ENCODE measurements around the gene TUBG2.

TUBG2 gene

GRCh38 chr17:42691021-42691545 is 32.0 kb downstream of the TUBG2 start:
- DNase-seq (ENCODE audit: low read depth, low spot score) = no peak
- TF ChIP-seq, protein P1, sequence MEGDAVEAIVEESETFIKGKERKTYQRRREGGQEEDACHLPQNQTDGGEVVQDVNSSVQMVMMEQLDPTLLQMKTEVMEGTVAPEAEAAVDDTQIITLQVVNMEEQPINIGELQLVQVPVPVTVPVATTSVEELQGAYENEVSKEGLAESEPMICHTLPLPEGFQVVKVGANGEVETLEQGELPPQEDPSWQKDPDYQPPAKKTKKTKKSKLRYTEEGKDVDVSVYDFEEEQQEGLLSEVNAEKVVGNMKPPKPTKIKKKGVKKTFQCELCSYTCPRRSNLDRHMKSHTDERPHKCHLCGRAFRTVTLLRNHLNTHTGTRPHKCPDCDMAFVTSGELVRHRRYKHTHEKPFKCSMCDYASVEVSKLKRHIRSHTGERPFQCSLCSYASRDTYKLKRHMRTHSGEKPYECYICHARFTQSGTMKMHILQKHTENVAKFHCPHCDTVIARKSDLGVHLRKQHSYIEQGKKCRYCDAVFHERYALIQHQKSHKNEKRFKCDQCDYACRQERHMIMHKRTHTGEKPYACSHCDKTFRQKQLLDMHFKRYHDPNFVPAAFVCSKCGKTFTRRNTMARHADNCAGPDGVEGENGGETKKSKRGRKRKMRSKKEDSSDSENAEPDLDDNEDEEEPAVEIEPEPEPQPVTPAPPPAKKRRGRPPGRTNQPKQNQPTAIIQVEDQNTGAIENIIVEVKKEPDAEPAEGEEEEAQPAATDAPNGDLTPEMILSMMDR (IDR thresholded peaks at IDR 0.05; ENCODE audit: insufficient read depth, low read length, missing control alignments) = no peak
- H3K4me3 ChIP-seq (ENCODE audit: low read depth, low read length) = no peak overlapping the region
- CTCF ChIA-PET = interaction anchor here (2.3 to 2.5 kb wide), 2 partner anchors 10 to 113 kb away, joined by 7 read pairs; no protein-coding TSS in a partner anchor
- POLR2A ChIA-PET = interaction anchor here (0.6 kb wide), 1 partner anchor 249 kb away, joined by 3 read pairs; no protein-coding TSS in a partner anchor

DNA sequence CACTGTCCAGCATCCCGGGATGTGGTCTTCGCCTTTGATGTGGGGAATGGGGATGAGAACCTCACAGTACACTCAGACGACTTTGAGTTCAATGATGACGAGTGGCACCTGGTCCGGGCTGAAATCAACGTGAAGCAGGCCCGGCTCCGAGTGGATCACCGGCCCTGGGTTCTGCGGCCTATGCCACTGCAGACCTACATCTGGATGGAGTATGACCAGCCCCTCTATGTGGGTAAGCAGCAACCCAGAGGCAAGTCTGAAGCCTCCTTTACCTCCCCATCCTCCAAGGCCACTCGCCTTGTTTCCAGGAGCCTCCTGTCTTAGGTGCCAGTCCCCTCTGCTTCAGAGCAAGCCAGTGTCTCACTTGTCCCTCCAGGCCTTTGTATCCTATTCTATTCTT is 33.4 kb downstream of the TUBG2 start:
- CTCF ChIA-PET = interaction anchor here (2.3 kb wide), 1 partner anchor 114 kb away, joined by 7 read pairs; no protein-coding TSS in a partner anchor
- POLR2A ChIA-PET = interaction anchor here (1.9 kb wide), 1 partner anchor 9 kb away, joined by 6 read pairs; no protein-coding TSS in a partner anchor
- H3K4me3 ChIP-seq (ENCODE audit: low read depth, low read length) = no peak overlapping the region
- TF ChIP-seq, protein P1 (IDR thresholded peaks at IDR 0.05; ENCODE audit: insufficient read depth, low read length, missing control alignments) = no peak
- DNase-seq (ENCODE audit: low read depth, low spot score) = no peak

DNA sequence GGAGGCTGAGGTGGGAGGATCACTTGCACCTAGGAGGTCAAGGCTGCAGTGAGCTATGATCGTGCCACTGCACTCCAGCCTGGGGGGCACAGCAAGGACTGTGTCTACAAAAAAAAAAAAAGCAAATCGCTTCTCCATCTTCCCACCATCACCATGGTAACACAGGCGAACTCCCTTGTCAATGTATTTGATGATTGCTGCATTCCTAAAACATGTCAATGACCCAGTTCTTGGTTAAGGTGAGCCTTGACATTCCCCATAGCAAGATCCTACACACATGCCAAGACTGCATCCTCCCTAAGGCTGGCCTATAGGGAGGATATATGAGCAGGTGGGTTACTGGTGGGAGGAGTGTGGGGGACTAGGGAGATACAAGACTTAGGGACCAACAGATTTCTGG is 35.4 kb downstream of the TUBG2 start:
- H3K4me3 ChIP-seq (ENCODE audit: low read depth, low read length) = no peak overlapping the region
- POLR2A ChIA-PET = no interaction called here
- TF ChIP-seq, protein P1 (IDR thresholded peaks at IDR 0.05; ENCODE audit: insufficient read depth, low read length, missing control alignments) = no peak
- no peak for DNase-seq (ENCODE audit: low read depth, low spot score)
- CTCF ChIA-PET = interaction anchor here (1.5 kb wide), 1 partner anchor 116 kb away, joined by 5 read pairs; no protein-coding TSS in a partner anchor

- DNase-seq (ENCODE audit: low read depth, low spot score) = no peak
- CTCF ChIA-PET = interaction anchor here (1.0 to 2.9 kb wide), 3 partner anchors 12 to 117 kb away, joined by 4 to 10 read pairs (median 6); no protein-coding TSS in a partner anchor
- POLR2A ChIA-PET = no interaction called here
- TF ChIP-seq, protein P1 (IDR thresholded peaks at IDR 0.05; ENCODE audit: insufficient read depth, low read length, missing control alignments) = no peak
- no peak overlapping the region for H3K4me3 ChIP-seq (ENCODE audit: low read depth, low read length)
Measured at GRCh38 chr17:42695500-42695899, 36.4 kb downstream of the TUBG2 start.

GRCh38 chr17:42697108-42697811 is 38.2 kb downstream of the TUBG2 start:
- CTCF ChIA-PET = interaction anchor here (1.4 to 2.9 kb wide), 4 partner anchors 13 to 119 kb away, joined by 3 to 10 read pairs (median 4); no protein-coding TSS in a partner anchor
- TF ChIP-seq, protein P1 (IDR thresholded peaks at IDR 0.05; ENCODE audit: insufficient read depth, low read length, missing control alignments) = no peak
- POLR2A ChIA-PET = interaction anchor here (2.6 kb wide), 1 partner anchor 14 kb away, joined by 19 read pairs; no protein-coding TSS in a partner anchor
- no peak for DNase-seq (ENCODE audit: low read depth, low spot score)
- H3K4me3 ChIP-seq (ENCODE audit: low read depth, low read length) = no peak overlapping the region

All from AG04449 (cell line).